Endothelial cell of hepatic sinusoid (primary cell): ENCODE data around the gene TMEM165.

Experiments
- in situ Hi-C: cut with HindIII; loops from 2 replicates; pipeline ENCODE4 v1.10.0; 2017; ENCODE audit warnings: low sequenced_read_pairs

Gene TMEM165

DNA sequence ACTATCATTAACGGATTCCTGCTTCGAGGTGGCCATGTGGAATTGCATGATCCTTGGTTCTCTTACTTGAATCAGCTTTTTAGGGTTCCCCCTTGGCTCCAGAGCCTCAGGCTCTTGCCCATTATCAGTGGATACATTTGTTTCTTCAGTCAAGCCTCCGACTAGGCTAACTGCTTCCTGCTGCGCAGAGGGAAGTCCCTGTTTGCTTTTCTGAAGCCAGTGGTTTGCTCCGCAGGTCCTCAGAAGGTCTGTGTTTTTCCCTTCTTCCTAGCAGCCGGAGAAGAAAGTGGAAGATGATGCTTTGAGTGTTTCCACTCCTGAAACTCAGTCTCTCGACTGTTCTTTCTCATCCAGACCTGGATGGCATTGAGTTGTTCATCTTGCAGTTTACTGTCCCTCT, 29.1 kb upstream of the TMEM165 start:
- in situ Hi-C loops: no loop called here

- in situ Hi-C loops: no loop called here
These were observed 28.6 kb upstream of the TMEM165 start for GRCh38 chr4:55367084-55367722.

DNA sequence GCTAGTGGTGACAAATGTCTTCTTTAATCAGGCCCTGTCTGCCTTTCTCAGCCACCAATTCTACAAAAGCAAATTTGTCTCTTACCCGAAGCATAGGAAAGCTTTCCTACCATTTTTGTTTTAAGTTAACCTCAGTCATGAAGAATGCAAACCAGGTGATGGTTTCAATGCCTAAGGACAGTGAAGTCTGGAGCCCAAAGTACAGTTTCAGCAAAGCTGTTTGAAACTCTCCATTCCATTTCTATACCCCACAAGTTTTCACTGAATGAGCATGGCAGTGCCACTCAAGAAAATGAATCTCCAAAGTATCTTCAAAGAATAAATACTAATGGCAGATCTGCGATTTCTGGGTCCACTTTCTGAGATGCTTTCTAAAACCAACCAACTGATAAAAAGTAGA, 25.8 kb upstream of the TMEM165 start:
- in situ Hi-C loops: no loop called here

GRCh38 chr4:55372259-55372658, 23.5 kb upstream of the TMEM165 start:
- in situ Hi-C loops: no loop called here

DNA sequence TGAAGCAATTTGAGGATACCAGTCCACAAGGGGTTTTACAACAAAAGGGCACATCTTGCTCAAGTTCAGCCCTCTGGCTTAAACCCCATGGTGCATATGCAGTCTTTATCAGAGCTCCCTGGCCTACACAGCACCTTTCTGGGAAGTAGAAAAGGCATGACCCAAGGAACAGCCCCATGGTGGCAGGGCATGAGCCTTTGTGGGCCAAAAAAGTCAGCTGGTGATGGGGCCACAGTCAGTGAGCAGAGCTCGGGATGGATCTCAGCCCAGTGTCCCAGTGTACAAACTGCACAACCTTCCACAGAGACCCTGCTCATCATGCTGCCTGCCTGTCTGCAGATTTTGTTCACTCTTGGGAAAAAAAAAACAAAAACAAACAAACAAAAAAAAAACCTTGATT, 22.3 kb upstream of the TMEM165 start:
- in situ Hi-C loops: no loop called here

DNA sequence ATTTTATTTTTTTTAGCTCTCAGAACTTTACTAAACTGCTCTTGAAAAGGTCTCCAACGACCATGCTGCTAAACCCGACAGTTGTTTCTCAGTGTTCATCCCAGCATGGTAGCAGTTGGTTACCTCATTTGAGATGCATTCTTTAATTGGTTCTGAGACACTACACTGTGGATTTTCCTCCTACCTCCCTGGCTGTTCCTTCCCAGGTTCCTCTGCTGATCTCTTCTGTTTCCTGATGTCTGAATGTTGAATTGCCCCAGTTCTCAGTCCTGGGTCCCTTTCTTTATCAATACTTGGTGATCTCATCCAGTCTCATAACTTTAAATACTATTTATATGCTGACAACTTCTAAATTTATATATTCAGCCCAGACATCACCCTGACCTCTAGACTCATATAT, 19.1 kb upstream of the TMEM165 start:
- in situ Hi-C loops: no loop called here

DNA sequence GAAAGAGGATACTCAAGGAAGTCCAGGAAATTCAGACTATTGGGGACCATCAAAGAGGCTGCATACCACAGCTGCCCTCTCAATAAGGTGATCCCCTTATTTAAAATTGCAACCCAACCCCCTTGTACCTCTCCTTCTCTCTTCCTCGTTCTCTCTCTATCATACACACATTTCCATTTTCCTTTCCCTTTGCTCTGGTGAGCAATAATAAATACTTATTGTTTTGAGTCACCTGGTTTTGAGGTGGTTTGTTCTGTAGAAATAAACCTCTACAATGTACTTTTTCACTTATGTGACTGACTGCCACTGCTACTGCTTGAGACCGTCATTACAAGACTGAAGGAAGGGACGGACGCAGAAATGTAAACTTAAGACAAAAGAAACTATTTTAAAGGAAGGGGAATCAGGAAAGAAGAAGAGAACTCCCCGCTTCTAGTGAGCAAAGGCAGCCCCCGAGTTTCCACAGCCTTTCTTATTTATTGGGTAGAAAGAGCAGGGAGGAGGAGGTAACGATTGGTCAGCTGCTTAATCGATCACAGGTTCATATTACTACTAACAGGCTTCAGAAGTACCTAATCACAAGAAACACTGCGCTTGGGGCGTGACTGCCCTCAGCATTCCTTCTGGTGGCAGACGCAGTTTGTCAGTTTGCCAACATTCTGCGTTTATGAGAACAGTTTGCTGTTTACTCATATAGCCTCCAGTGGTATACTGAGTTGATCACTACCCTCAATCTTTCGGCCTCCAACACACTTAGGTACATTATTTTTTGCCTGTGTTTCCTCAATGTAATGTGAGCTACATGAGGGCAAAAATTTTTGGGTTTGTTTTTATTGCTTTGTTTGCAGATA, 16.9 kb upstream of the TMEM165 start:
- in situ Hi-C loops: no loop called here

- in situ Hi-C loops: no loop called here
These were observed 15.2 kb upstream of the TMEM165 start for GRCh38 chr4:55380576-55380975.

DNA sequence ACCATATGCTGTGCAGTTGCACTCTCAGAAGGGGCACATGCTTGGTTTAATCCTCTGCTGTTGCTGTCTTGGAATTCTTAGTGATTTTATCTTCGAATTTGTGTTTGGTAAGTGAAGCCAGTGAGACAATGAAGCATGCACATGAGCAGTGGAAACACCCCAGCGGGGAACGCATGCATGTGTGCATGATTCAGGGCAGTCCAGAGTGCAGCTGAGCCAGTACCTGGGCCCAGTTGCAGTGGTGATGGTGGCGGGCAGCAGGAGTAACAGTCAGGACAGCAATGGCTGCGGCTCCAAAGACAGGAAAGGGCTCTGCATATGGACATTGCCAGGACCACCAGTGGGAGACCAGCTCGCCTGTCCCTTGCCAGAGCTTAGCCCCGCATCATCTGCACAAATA, 14.3 kb upstream of the TMEM165 start:
- in situ Hi-C loops: no loop called here

DNA sequence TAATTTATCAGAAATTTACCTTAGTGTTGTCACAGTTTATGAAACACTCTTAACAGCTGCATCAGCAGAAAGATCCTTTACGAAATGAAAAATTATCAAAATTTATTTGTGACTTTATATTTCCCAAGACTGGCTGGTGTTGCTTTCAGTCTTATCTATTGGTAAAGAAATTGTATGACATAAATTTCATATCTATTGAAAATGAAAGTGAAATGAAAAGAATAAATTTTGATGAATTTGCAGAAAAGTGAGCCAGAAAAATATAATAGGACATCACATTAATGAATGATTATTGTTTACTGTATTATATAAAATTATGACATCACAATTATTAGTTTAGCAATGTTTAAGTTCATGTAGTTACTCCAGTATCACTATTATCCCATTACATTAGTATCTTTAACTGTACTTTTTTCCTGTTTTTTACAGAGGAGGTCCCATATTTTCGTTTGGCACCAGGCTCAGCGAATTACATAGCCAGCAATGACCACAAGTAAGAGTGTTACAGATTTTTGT, 13.2 kb upstream of the TMEM165 start:
- in situ Hi-C loops: no loop called here

DNA sequence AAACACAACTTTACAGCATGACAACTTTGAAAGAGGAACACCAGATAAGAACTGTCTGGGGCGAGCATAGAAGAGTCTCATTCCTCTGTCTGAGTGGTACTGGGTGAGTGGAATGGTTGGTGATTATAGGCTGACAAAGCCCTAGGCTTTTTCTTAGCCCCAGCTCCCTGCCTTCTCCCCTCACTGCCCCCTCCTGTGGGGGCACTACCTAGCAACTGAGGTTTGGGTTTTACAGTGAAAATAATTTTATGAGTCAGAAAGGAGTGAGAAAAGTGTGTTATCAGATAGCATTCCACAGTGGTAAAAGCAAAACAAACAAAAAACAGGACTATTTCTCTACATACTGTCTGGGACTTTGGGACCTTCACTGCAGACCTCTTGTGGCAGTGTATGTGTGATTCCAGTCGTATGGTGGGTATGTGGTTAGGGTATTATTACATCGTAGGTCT, 10.5 kb upstream of the TMEM165 start:
- in situ Hi-C loops: no loop called here

GRCh38 chr4:55386073-55386472, 9.7 kb upstream of the TMEM165 start:
- in situ Hi-C loops: no loop called here

DNA sequence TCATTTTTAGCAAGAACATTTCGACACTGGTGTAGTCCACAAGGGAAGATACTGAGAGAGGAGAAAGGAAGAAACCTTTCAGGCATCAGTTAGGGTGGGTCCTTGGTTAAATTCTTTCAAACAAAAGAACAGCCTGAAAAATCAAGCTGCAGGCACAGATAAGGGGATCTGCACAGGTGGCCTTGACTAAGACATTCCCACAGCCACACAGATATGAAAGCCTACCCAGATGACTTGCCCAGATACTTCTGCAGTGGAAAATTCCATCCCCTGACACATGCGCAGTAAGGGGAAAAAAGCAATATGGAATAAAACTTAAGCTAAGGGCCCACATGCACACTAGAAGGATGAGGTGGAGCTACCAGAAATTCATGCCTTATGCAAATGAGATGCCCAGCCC, 8.9 kb upstream of the TMEM165 start:
- in situ Hi-C loops: no loop called here

DNA sequence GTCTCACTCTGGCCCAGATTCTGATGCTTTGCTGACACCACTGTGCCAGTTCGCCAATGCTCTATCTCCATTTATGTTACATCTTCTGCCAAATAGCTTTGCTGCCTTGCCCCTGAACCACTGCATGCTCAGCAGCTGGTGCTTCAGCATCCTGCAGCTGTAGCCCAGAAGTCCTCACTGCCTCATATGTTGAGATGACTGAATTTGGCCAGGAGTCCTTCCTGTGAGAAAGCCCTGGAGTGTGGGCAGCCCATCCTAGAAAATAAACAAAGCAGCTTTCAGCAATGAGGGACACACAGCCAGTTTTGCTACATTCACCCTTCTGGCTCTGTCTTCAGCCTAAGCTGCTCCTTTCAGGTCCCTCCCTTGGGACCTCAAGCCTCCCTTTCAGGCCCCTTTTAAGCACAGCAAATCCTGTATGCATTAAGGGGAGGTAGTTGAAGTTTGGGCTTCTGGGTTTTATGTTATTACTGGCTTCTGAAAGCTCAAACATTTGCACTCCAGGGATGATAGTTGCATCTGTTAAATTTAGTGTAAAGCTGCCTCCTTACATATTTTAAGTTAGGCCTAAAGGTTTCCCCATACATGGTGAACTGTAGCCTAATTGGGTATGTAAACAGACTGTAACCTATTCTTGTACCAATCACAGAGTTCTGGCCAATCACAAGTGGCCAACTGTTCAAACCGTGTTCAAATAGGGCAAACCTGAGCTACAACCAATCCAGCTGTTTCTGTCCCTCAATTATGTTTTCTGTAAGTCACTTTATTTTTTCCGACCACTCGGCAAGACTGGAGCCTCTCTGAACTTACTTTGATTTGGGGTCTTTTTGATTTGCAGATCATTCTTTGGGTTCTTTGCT, 2.1 kb upstream of the TMEM165 start:
- in situ Hi-C loops: loop anchor here (5.0 kb wide), 1 partner anchor 46 kb away; the partner anchor contains the start of gene SRD5A3

- in situ Hi-C loops: no loop called here
These were observed 584 bp upstream of the TMEM165 start for GRCh38 chr4:55395218-55395528.

GRCh38 chr4:55396308-55397125, 760 bp downstream of the TMEM165 start:
- in situ Hi-C loops: no loop called here

GRCh38 chr4:55397126-55397436, 1.3 kb downstream of the TMEM165 start:
- in situ Hi-C loops: no loop called here

DNA sequence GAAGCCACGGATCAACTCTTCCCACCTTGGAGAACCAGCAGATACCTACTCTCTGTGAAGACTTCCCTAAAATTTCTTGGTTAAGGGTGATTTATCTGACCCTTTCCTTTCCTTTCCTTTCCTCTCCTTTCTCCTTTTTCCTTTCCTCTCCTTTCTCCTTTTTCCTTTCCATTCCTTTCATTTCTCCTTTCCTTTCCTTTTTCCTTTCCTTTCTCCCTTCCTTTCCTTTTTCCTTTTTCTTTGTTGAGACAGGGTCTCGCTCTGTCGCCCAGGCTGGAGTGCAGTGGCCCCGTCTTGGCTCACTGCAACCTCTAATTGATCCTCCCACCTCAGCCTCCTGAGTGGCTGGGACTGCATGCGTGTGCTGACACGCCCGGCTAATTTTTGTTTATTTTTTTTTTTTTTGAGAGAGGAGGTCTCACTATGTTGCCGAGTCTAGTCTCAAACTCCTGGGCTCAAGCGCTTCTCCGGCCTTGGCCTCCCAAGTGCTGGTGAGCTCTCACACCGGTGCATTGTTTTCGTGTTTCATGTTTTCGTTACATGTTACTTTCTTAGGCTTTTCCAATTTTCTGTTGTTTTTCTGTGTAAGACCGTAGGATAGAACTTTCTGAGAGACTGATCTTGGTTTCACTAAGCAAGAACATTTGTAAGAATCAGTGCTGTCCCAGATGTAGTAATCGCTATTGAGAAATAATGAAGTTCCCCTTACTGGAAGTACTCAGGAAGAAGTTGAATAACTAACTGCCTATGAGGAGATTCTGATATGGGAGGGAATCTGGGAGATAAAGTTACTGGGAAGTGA, 2.0 kb downstream of the TMEM165 start:
- in situ Hi-C loops: no loop called here

- in situ Hi-C loops: no loop called here
These were observed 2.7 kb downstream of the TMEM165 start for GRCh38 chr4:55398461-55398860.

- in situ Hi-C loops: no loop called here
These were observed 3.2 kb downstream of the TMEM165 start for GRCh38 chr4:55398966-55399365.
